Measurements from ENCODE around the gene ETS2.

The ETS2 gene

DNA sequence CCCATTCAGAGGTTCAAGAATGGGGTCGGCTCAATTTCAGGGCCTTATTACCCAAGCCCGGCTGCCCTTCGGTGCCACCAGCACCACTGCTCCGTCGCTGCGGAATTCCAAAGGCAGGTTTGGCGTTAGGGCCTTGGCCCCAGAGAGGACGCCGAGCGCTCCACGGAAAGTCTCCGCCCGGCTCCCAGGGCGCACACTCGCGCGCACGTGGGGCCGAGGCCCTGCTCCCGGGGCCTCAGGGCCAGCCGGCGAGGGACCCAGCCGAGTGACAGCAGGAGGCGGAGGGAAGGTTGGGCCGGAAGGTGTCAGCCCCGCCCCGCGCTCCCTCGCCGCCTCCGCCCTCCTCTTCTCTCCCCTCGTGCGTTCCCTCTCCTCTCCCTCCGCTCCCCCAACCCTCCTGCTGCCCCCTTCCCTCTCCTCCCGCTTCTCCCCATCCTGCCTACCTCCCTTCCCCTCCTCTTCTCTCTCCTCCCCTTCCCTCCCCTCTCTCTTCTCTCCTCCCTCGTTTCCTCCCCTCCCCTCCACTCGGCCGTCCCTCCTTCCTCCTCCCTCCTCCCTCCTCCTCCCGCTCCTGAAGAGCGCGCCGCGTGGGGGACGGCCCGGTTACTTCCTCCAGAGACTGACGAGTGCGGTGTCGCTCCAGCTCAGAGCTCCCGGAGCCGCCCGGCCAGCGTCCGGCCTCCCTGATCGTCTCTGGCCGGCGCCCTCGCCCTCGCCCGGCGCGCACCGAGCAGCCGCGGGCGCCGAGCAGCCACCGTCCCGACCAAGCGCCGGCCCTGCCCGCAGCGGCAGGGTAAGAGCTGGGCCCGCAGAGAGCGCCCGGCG is at the start of gene ETS2:
Gene ETS2 (plus strand): TSS at position 602 of the 825 bp plus-strand sequence. CDS start 4,106 bp downstream, outside the sequence.
- peak; percentile 66 for DNase-seq

DNA sequence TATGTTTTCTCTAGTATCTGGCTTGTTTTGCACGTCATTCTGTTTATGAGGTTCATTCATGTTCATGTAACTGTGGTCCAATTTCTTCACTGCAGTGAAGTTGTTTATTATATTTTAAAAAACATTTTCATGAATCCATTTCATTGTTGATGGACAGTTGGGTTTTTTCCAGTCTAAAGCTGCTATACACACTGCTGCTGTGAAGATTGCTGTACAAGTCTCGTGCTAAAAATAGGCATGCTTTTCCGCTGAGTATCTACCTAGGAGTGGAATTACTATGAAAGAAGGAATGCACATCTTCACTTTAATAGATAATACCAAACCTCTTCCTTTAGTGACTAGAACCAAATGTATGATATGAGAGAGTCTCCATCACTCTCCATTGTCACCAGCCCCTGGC is 49.0 kb upstream of the ETS2 start:
- DNase-seq, result no peak

DNA sequence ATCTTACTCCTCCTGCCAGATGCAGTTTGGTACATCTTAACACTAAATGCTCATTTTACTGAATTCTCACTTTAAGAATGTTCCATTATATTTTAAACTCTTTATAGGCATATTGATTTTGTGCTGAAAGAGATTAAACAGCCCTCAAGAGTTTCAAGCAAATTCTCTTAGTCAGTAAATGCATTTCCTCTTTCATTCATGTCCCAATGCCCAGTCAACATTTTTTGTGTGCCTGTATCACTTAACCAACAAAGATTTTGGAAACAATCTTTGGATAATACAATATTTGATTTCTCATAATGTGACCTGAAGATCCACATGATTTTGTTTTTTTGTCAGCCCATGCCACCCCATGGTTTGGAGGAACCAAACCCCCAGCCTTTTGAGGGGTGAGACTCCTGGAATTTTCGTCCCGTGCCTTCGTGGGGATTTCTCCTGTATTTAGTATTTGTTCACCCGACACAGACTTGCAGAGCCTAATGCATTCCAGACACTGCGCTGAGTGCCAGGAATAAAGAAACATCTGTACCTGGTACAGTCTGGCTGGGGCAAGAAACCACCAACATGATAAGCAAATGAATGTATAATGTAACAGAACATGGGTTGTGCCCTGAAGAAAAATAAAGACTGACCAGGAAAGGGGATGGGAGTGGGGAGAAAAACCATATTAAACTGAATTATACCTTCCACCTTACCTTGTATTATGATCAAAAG is 47.1 kb upstream of the ETS2 start:
- no peak for DNase-seq

DNA sequence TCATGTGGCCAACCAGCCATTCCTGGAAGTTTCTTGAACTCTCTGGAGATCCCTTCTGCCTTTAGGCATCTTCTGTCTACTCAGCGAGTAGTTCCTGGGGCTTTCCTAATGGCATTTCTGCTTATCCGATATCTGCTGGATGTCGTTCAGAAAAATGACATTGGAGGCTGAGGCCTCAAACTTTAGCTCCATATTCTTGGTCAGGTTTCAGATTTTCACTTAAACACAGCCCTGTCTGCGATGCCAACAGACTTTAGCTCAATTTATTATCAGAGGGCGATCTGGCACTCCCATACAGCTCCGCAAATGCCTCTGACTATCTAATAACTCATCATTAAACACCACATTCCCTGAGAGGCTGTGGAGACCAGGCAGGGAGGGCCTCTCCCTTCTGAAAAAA is 46.3 kb upstream of the ETS2 start:
- DNase-seq, result no peak

DNA sequence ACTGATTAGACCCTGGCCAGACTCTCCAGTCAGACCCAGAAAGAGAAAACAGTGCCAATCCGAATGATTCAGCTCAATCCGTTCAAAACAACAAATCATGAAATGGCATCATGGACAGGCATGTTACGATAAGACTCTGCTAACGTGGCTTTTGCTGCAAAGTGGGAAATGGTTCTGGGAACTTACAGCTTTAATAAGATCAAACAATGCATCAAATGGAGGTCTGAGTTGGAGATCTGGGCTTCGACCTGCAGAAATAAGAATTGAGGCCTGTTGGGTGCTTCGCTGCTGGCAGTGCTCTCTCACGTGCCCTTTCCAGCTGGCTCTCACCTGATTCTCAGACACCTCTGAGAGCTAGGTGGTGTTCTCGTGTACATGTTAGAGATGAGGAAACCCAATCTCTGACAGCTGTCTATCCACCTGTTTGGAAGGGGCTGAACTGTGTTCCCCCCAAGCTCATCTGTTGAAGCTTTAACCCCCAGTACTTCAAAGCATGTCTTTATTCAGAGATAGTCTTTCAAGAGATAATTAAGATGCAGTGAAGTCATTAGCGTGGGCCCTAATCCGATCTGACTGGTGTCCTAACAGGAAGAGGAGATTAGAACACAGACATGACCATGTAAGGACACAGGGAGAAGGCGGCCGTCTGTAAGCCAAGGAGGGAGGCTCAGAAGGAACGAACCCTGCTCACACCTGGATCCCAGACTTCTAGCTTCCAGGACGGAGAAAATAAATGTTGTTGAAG is 45.5 kb upstream of the ETS2 start:
- DNase-seq, result no peak

DNA sequence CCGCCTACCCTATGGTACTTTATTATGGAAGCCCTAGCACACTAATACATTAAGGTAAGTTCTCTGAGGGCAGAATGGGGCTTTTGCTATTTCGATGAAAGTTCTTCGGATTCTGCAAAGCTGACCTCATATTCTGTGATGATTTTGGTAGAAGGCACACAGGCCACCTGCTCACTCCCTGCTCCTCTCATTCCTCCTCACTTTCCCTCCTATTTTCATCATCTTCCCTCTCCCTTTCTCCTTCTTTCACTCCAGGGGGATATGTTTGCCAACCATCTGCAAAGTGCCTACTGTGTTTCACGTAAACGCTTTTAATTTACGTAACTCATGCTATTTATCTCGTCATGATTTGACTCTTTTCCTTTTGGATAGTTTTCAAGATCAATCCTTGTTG is 45.0 kb upstream of the ETS2 start:
- DNase-seq, result no peak

DNA sequence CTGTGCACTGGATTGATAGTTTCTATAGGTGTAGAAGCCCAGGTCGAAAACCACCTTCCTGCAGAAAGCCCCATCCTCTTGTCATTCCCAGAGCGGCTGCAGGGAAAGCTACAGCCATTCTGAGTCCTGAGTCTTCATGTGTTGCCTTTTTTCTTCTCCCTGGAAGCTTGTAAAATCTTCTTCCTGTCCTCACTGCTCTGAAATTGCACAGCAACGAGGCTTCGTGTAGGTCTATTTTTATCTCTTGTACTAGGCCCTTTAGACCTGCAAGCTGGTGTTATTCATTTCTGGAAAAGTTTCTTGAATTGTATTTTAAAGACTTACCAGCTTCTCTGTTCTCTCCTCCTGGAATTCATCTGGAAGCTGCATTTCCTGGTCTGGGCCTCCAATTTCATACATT is 44.2 kb upstream of the ETS2 start:
- DNase-seq, result no peak

DNA sequence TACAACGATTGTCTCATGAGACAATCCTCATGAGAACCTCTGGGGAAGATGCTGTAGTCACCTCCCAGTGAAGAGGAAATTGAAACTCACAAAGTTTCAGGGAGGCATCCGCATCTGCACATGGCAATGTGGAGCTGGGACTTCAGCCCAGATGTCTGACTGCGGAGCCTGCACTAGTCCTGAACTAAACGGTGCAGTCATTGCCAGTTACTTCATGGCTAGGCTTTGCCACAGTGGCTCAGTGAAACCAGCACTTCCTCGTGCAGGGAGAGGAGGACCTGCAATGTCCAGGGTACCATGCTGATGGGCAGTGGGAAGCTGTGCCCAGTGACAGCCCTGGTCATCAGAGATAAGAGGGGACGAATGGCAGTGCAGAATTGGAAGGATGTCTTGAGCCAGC is 40.7 kb upstream of the ETS2 start:
- no peak for DNase-seq

DNA sequence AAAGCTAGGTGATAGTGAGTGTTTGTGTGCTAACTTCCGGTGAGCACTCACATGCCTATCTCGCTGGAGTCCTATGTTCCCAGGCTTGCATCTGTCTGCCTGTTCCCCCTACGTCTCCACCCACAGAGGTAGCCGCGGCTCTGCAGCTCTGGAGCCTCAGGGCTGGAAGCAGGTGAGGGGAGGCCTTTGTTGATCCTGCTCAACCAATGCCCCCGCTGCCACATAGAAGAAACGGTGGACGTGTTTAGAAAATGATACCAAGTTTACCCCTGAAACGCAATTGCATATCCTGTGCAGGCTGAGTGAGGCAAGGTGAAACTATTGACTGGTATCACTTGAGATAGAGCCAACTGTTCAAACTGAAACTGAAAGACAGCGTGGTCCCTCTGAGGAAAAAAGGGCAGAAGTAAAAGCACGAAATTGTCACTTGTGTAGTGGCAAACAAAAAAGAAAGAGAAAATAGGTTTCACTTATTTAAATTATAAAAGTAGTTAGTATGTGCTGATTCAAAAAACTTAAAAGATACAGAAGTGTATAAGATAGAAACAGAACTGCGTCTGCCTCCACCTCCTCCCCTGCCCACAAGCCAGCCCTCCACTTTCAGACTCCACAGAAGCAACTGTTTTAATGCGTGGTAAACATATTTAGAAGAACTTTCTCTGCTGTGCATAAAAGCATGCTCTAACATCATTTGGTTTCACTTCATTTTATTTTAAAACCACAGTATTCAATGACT is 38.6 kb upstream of the ETS2 start:
- no peak for DNase-seq

DNA sequence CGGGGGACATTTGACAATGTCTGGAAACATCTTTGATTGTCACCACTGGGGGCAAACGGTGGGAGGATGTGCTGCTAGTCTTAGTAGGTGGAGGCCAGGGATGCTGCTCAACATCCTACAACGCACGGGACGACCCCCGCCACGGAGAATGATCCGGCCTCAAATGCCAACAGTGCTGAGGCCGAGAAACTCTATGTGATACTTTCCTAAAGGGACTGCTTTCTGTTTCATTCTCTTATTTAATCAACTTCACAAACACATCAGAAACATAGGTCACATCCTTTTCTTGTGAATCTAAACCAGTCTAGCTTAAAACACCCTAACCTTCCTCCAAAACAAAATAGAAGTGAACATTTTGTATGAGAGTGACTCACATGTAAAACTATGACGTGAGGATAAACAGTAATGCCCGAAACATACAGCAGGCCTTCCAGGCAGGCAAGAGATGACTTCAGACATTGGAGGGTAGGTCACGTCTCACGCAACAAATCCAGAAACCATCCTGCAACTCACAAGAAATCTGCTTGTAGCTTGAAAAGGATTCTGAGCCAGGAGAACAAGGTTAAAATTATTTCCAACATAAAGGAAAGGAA is 37.2 kb upstream of the ETS2 start:
- DNase-seq, result no peak

DNA sequence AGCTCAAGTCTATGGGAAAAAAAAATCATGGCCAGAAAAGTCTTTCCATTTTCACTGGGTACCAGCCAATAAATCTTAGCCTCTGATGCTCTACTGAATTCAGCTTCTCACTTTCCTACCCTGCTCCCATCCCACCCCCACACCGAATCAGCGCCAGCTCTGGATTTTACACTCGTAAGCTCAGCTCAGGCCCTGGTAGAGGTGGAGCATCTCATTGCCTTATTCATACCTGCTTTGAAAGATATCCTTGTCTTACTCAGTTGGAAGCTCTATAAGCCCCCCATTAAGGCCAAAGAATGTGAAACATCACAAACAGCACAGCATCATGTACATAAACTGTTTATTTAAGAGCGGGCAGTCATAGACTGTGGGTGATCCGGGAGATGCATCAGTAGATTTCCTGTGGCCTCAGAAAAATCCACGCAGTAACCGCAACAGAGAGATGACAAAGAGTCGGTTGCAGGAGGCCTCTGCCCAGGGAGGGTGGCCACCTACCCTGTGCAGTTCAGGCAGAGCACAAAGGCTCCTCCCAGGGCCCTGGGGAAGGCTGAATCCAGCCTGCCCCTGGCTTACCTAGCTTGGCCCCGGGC is 36.4 kb upstream of the ETS2 start:
- DNase-seq, result no peak

DNA sequence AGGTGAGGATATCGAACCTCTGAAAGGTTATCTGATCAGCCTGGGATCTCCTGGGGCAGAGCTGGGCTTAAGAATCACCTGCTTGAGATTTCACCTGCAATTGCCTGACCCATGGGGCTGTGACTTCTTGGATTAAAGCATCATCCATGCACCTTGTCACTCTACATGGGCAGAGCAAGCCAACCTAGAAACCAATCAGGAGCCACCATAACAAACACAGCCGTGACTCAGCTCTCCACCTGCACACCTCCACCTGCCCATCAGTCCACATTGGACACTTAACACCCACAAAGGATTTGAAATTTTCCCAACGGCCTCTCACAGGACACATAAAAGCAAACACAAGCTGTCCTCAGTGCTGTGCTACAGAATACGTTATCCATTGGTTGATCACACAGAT is 35.1 kb upstream of the ETS2 start:
- DNase-seq, result no peak

DNA sequence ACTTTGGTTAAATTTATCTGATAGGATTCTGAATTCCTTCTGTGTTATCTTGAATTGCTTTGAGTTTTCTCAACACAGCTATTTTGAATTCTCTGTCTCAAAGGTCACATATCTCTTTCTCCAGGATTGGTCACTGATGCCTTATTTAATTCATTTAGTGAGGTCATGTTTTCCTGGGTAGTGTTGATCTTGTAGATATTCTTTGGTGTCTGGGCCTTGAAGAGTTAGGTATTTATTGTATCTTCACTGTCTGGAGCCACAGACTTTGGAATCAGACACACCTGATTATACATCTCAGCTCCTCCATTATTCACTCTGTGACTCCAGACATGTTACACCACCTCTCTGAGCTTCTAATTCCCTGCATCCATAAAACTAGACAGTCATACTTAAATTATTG is 34.2 kb upstream of the ETS2 start:
- DNase-seq, result no peak

DNA sequence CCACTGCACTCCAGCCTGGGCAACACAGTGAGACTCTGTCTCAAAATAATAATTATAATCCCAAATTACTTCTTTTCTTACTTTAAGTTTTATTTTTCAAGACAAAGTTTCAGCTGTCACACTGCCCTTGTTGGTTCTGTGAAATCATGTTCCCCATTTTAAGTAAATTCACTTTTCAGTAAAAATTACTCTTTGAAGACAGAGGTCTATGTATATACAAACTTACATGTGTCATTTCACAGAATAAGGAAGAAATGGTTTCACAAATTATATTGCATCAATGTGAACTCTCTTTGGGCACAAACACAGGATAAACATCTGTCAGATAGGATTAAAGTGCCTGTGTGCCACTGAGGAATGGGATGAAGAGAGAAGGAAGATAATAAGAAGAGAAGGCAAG is 33.1 kb upstream of the ETS2 start:
- DNase-seq, result no peak

DNA sequence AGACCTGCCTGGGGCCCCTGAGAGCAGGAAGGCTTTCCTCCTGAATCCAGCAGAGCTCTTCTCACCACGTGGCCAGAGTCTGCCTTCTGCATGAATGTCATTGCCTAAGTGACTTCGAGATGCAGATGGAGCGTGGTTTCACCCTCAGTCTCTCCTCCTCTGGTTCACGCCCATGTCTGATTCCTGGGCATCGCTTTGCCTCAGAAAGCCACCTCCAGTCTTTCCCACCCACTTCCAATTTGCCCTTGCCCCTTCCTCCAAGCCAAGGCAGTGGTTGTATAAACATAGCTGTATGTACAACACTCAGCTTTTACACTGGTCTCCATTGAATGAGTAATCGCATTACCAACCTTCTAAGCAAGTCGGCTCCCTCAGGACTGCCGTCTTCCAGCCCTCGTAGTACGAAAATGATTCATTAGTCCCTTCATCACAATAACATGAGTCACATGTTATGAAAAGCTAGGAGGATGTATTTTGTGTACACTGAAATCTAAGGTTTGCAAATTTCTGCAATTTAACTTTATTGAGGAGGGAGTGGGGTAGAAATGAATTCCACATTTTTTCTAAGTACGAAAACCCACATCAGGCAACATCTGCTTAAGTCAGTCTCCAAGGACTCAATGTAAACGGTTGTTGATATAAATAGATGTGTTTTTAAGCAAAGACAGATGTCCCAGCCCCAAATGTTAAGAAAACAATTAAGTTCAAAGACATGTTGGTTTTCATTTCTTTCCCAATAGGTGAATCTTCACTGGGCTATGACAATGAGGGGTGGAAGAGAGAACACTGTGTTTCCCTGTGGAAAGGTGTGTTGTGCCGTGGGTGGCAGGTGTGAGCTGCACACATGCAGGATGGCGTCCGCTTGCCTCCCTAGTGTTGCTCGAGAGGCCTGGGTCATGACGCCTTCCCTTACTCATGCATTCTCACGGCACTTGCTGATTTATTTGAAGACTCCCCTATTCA is 32.3 kb upstream of the ETS2 start:
- DNase-seq, result no peak

DNA sequence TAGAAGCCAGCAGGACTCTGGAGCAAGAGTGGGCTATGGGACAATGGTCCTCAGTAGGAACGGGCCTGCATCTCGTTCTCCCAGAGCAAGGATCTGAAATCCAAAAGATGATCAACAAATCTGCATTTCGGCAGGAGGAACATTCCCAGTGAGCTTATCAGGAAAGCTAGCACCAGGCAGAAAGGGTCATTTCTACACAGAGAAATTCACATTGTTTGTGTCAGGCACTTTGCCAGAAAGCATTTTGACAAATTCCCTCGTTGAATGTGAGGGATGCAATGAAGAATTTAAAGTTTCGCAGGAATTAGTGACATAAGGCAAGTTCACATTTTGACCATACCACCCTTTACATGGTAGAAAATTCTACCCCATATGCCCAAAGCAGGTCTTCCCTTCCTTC is 31.6 kb upstream of the ETS2 start:
- DNase-seq, result no peak

DNA sequence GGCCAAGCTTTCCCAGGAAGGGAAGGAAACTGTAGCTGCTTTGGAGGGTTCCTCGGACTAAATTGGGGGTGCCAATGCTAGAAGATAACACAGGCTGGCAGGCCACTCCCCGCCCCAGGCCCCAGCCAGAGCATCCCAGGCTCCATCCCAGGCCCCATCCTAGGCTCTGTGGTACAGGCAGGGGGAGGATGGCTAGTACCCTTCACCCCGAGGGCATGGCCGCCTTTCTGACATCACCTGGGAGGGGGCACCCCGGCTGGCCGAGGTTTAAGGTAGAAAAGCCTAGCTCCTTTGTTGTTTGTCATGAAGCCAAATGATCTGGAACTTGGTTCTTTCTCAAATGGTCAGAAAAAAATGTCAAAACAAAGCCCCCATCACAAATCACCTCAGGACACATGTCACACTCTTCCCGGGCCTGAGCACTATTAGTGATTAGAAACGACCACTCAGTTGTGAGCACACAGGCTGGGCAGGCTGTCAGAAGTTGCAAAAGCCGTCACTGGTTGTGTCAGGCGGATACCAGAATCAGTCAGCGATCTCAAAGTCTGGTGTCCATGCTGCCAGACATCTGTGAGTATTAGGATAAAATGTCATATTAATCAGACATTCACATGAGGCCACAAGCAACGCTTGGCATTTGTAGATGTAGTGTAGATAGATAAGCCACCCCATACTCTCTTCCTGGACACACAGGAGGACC is 31.0 kb upstream of the ETS2 start:
- no peak for DNase-seq

DNA sequence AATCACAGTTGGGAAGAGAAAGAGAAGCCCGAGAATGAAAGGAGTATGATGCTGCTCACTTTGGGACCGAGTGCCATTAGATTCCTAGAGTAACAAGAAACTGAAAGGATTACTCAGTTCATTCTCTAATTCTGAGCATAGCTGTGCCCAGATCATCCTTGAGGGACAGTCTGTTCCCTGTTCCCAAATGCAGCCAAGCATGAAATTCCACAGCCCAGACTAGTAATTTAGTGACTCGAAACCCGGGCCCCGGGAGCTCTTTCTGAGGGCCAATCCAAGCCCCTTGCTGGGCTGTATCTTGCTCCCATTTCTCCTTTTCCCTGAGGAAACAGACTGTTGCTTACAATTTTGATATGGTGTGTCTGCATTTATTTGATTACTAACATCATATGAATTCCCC is 30.0 kb upstream of the ETS2 start:
- no peak for DNase-seq

DNA sequence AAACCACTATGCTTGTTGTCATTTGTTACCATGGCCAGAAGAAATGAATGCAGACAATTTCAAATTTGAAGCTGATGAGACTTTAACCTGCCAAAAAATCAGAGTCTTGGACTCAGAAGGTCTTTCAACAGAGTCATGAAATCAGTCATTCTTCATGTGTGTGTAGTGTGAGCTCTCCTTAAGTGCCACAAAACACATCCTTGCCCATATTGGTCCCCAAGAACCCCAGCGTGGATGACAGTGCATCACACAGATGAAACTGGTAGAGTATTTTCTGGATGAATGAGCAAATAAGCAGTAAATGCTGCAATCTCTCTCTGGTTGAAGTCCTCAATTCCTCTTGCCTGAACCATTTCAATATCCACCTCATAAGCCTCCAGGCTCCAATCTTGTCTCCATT is 28.7 kb upstream of the ETS2 start:
- DNase-seq, result no peak

DNA sequence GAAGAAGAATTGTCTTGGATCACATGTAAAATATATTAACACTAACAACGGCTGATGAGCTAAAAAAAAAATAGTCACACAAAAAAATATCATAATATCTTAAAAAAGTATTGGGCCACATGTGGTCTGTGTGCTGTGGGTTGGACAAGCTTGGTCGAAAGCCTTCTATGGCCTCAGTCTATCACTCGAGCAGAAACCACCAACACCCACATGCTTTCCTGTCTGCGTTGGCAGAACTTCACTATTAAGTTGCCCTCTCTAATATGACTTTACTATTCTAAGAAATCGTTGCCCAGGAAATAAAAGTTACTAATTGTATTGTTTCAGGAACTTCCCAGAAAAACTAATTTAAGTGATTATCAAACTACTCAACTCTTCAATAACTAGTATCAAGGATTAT is 28.2 kb upstream of the ETS2 start:
- DNase-seq, result no peak

DNA sequence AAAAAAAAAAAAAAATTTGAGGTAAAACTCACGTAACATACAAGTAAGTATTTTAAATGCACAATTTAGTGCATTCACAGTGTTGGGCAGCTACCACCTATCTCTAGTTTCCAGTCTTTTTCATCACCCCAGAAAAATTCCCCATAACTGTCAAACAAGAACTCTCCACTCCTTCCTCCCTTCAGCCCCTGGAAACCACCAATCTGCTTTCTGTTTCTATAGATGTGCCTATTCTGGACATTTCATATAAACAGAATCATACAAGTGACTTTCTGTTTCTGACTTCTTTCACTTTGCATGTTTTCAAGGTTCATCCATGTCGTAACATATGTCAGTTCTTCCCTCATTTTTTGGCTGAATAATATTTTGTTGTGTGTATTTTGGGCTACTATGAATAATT is 24.9 kb upstream of the ETS2 start:
- no peak for DNase-seq
